SU-DHL-6 (cell line): ENCODE data around the gene PHKG1.
"Not testable (repeated sequence)": the region's sequence is repeated elsewhere in the genome, so short reads cannot be mapped to it uniquely, and the experiment has no call there.

Experiments used
- EZH2phosphoT487 ChIP-seq: fragments of 200-600 bp; sonication (generic), shearing (Covaris generic); conservative IDR thresholded peaks from 2 replicates; pipeline ENCODE4 v1.6.1; 2018; ENCODE audit warnings: mild to moderate bottlenecking, antibody characterized with exemption, low read length, moderate library complexity, mixed read lengths
- TF ChIP-seq, protein P1 (sequence below): fragments of 200-600 bp; sonication (generic); IDR thresholded peaks from one replicate; pipeline ENCODE4 v1.5.1; 2017; ENCODE audit warnings: antibody characterized with exemption, mild to moderate bottlenecking, low read length, moderate library complexity; ENCODE audit not compliant: insufficient read depth, poor library complexity, severe bottlenecking

DNA sequence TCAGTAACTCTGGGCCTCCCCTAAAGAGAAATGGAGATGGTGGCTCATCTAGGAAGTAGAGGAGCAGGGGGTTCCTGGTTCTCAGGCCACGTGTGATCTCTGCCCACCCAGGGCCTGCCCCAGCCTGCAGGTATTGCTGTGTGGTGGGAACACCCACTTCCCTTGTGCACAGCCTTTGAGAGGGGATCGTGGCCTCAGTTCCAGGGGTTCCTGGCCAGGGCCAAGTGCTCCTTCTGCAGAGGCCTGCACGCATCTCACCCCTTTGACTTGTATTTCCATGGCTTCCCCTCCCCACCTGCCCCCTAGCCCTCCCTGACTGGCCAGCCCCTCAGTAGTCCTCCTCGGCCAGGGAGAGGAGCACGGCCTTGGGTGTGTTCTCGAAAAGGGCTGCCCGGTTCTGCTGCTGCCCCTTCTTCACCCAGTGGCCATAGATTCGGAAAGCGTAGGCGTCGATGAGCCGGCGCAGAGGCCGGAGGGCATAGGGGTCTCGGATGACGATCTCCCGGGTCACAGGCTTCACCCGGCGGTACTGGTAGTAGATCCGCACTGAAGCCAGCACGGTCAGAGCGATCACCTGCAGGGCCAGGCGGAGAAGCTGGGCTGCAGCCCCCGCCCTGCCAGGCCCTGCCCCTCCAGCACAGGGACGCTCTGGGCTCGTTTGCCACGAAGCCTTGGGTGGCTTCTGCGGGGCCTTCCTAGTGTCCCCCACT lies 11.9 kb downstream of the PHKG1 start:
- TF ChIP-seq, protein P1, sequence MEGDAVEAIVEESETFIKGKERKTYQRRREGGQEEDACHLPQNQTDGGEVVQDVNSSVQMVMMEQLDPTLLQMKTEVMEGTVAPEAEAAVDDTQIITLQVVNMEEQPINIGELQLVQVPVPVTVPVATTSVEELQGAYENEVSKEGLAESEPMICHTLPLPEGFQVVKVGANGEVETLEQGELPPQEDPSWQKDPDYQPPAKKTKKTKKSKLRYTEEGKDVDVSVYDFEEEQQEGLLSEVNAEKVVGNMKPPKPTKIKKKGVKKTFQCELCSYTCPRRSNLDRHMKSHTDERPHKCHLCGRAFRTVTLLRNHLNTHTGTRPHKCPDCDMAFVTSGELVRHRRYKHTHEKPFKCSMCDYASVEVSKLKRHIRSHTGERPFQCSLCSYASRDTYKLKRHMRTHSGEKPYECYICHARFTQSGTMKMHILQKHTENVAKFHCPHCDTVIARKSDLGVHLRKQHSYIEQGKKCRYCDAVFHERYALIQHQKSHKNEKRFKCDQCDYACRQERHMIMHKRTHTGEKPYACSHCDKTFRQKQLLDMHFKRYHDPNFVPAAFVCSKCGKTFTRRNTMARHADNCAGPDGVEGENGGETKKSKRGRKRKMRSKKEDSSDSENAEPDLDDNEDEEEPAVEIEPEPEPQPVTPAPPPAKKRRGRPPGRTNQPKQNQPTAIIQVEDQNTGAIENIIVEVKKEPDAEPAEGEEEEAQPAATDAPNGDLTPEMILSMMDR = not testable (repeated sequence)
- not testable (repeated sequence) for TF ChIP-seq EZH2phosphoT487
